K562 (cell line): ENCODE data around the gene SFXN5. TPM values are rescaled to one million over a fixed set of nuclear protein-coding genes. Genes with fewer than 3 reads are reported as not detected.

Experiments used
- ATAC-seq: fragments of 200-7000 bp; cut with Tn5 transposase; 3 replicates; pipeline ENCODE4 v1.9.1; 2020; ENCODE audit warnings: moderate library complexity
- BruUV-seq: library from RNA; stranded (reverse); fragments of 400-500 nt; replicated peaks from 2 replicates; lab custom pipeline; 2021; lab: Mats Ljungman, UMichigan
- CTCF ChIA-PET: fragments of 300-600 bp; formaldehyde crosslinking; extraction: SDS; loops from one replicate; lab custom pipeline; 2021; ENCODE audit warnings: low intra/inter-chr PET ratio; lab: Yijun Ruan, JAX
- POLR2A ChIA-PET: fragments of 300-600, 350-650 bp; sonication (Branson Sonifier 250); formaldehyde crosslinking; extraction: SDS; loops from one replicate; lab custom pipeline; 2021; ENCODE audit warnings: antibody characterized with exemption, inconsistent platforms; lab: Yijun Ruan, JAX
- DNase-seq, 4 experiments: peaks; one replicate each; pipeline versions ENCODE4 v3.0.0 to v3.0.0-alpha.2; 2011 to 2018; ENCODE audit warnings: low spot score in 3 of 4, mixed read lengths in 3 of 4; ENCODE audit errors: extremely low read depth in 1 of 4
- FAIRE-seq: peaks from 2 replicates; lab custom pipeline; 2011; peaks lifted over from hg19 to GRCh38; lab: Jason Lieb, UNC
- H2AFZ ChIP-seq: 2 replicates; pipeline ENCODE4 v1.6.0; 2011; ENCODE audit warnings: low read depth, low read length, control low read depth, inconsistent platforms
- H3K27ac ChIP-seq: fragments of 200-600 bp; 3 replicates; pipeline ENCODE4 v1.8.0; 2011; ENCODE audit warnings: low read depth, mild to moderate bottlenecking, control low read depth, inconsistent platforms, low read length, moderate library complexity, mixed read lengths; ENCODE audit errors: extremely low read depth
- H3K27me3 ChIP-seq, 2 experiments: fragments of 300-600 bp in 1 of 2; 2 replicates in 1 of 2; 3 replicates in 1 of 2; pipeline versions ENCODE4 v1.6.0 to v1.8.0; 2011; ENCODE audit warnings: inconsistent platforms in 2 of 2, low read length in 2 of 2, mild to moderate bottlenecking in 1 of 2, mixed read lengths in 1 of 2, moderate library complexity in 1 of 2; ENCODE audit not compliant: control insufficient read depth in 2 of 2, insufficient read depth in 2 of 2
- H3K36me3 ChIP-seq: fragments of 300-600 bp; 3 replicates; pipeline ENCODE4 v1.8.0; 2011; ENCODE audit warnings: mild to moderate bottlenecking, low read length, inconsistent platforms; ENCODE audit not compliant: control insufficient read depth, insufficient read depth
- H3K4me1 ChIP-seq, 2 experiments: fragments of 200-600 bp in 1 of 2; replicated peaks in 1 of 2; 2 replicates in 1 of 2; 3 replicates in 1 of 2; pipeline versions ENCODE4 v1.5.1 to v1.8.0; 2011; ENCODE audit warnings: inconsistent platforms in 2 of 2, low read length in 2 of 2, mild to moderate bottlenecking in 1 of 2, mixed read lengths in 1 of 2, moderate library complexity in 1 of 2; ENCODE audit not compliant: control insufficient read depth in 2 of 2, insufficient read depth in 2 of 2
- H3K4me2 ChIP-seq: 2 replicates; pipeline ENCODE4 v1.6.1; 2011; ENCODE audit warnings: low read length, control low read depth, inconsistent platforms, mixed read lengths; ENCODE audit not compliant: insufficient read depth
- H3K4me3 ChIP-seq: fragments of 200-600 bp; sonication (generic), shearing (Covaris generic); 2 replicates; pipeline ENCODE4 v1.5.1; 2016; ENCODE audit warnings: control low read depth, inconsistent platforms
- H3K79me2 ChIP-seq: fragments of 200-600 bp; 3 replicates; pipeline ENCODE4 v1.8.0; 2011; ENCODE audit warnings: low read length, inconsistent platforms; ENCODE audit not compliant: control insufficient read depth, insufficient read depth
- H3K9ac ChIP-seq, 2 experiments: 2 replicates each; pipeline versions ENCODE4 v1.6.0 to v1.6.1; 2011; ENCODE audit warnings: low read depth in 2 of 2, low read length in 2 of 2, control low read depth in 1 of 2, inconsistent platforms in 1 of 2, mild to moderate bottlenecking in 1 of 2, mixed read lengths in 1 of 2; ENCODE audit not compliant: insufficient read depth in 1 of 2
- H3K9me1 ChIP-seq: one replicate; pipeline ENCODE4 v1.6.0; 2011; ENCODE audit warnings: inconsistent platforms, mild to moderate bottlenecking, low read length, moderate library complexity; ENCODE audit not compliant: control insufficient read depth, insufficient read depth
- H3K9me3 ChIP-seq: replicated peaks from 2 replicates; pipeline ENCODE4 v1.5.1; 2011; ENCODE audit warnings: low read depth, low read length, inconsistent platforms; ENCODE audit not compliant: control insufficient read depth, insufficient read depth
- H4K20me1 ChIP-seq: replicated peaks from 2 replicates; pipeline ENCODE4 v1.6.1; 2011; ENCODE audit warnings: low read length, inconsistent platforms, mixed read lengths; ENCODE audit not compliant: control insufficient read depth, insufficient read depth
- CREBBP ChIP-seq: IDR thresholded peaks from one replicate; pipeline ENCODE4 v1.6.1; 2012; ENCODE audit warnings: low read depth, mild to moderate bottlenecking, control low read depth, inconsistent platforms, low read length
- FOXK1 ChIP-seq: sonication (generic); formaldehyde crosslinking; IDR thresholded peaks from 2 replicates; pipeline ENCODE4 v1.8.0; 2022; ENCODE audit warnings: missing genetic modification reagents, mild to moderate bottlenecking, borderline replicate concordance
- PATZ1 ChIP-seq: fragments of 250-450 bp; sonication (Bioruptor Pico); IDR thresholded peaks from 2 replicates; pipeline ENCODE4 v1.5.0; 2020; ENCODE audit warnings: mild to moderate bottlenecking, borderline replicate concordance
- PCBP2 ChIP-seq: fragments of 200-400 bp; formaldehyde crosslinking; IDR thresholded peaks from 2 replicates; pipeline ENCODE4 v1.6.1; 2018; ENCODE audit warnings: low read length, low read depth, mild to moderate bottlenecking, moderate library complexity; ENCODE audit not compliant: poor library complexity, severe bottlenecking
- SREBF1 ChIP-seq: fragments of 150-350 bp; IDR thresholded peaks from 2 replicates; pipeline ENCODE4 v1.6.1; 2014; ENCODE audit warnings: antibody characterized with exemption, low read depth, low read length, borderline replicate concordance
- STAG1 ChIP-seq: sonication (generic); formaldehyde crosslinking; IDR thresholded peaks from 2 replicates; pipeline ENCODE4 v1.5.0; 2020; ENCODE audit warnings: missing genetic modification reagents, borderline replicate concordance
- WGBS: fragments of 100-300 bp; shearing (Covaris generic); methylation state at CpG from one replicate; pipeline ENCODE4 v1.1.6; 2016; ENCODE audit warnings: low coverage, mixed read lengths; ENCODE audit not compliant: insufficient coverage; ENCODE audit errors: missing lambda C conversion rate; 5-methylcytosine and 5-hydroxymethylcytosine counted together
- in situ Hi-C: fragments of 300-500 bp; cut with MboI; formaldehyde crosslinking; loops from 4 replicates; pipeline ENCODE4 v1.15.0; 2018; ENCODE audit warnings: inconsistent platforms, mixed read lengths
- intact Hi-C: fragments of 100-400 bp; cut with micrococcal nuclease; formaldehyde crosslinking; loops from 2 replicates; pipeline ENCODE4 v1.14.2; 2022
- polyA plus RNA-seq, 8 experiments: library from polyadenylated mRNA; depleted of rRNA in 4 of 8; stranded (reverse) in 5 of 8; unstranded in 3 of 8; fragments of >200 nt; fragmentation: Nextera tagmentation in 2 of 8; fragmentation: Illumina TruSeq in 1 of 8; extraction: Ambion mirVana in 2 of 8; extraction: Trizol in 1 of 8; gene quantifications; 2 replicates each; pipeline versions ENCODE4 v1.2.1 to v1.2.3, GENCODE V29; 2011 to 2014; ENCODE audit warnings: inconsistent platforms in 1 of 8, missing spikeins in 1 of 8
- total RNA-seq, 7 experiments: library from RNA; depleted of rRNA in 6 of 7; stranded (reverse); fragments of >200 nt in 6 of 7; fragmentation: Illumina TruSeq in 2 of 7; extraction: Trizol in 2 of 7; gene quantifications; 2 replicates each; pipeline versions ENCODE4 v1.2.1 to v1.2.3, GENCODE V29; 2011 to 2021; ENCODE audit warnings: low replicate concordance in 1 of 7
- TF ChIP-seq, protein P1 (sequence below): fragments of 250-450 bp; sonication (Bioruptor Pico); IDR thresholded peaks from 2 replicates; pipeline ENCODE4 v1.5.0; 2021

SFXN5 gene
- total and polyA plus RNA-seq, 9 of the 15 experiments (the other 6 are each of a cell fraction or from before 2014, with no cell fraction given) = 8.3 to 22.6 (median 16.0) TPM

GRCh38 chr2:72946466-72946865, 125.0 kb downstream of the SFXN5 start:
- 54% methylated on average over 8 of the region's 9 CpGs for WGBS
- Histone ChIP-seq H3K4me1 (peaks cover 0 to 4% of the 10 kb centered on the region in 2 experiments; a peak in 2 of 5 replicates), H3K36me3 (no peaks in the 10 kb centered on the region), H3K4me2 (no peak overlapping the region), H3K79me2 (no peaks in the 10 kb centered on the region), H2AFZ (no peak overlapping the region), H3K9me1 (no peaks in the 10 kb centered on the region), H3K27ac (no peak overlapping the region), H4K20me1 (0 out of 2 replicates have a peak, but pooled peaks cover 9% of the 10 kb centered on the region), H3K4me3 (no peak overlapping the region), H3K9me3 (no peaks in the 10 kb centered on the region), H3K27me3 (no peaks in the 10 kb centered on the region), H3K9ac (no peak overlapping the region; a peak in 1 of 4 replicates)
- intact Hi-C loops (no loop called here), in situ Hi-C loops (no loop called here)
- CTCF ChIA-PET = no interaction called here
- TF ChIP-seq, protein P1, sequence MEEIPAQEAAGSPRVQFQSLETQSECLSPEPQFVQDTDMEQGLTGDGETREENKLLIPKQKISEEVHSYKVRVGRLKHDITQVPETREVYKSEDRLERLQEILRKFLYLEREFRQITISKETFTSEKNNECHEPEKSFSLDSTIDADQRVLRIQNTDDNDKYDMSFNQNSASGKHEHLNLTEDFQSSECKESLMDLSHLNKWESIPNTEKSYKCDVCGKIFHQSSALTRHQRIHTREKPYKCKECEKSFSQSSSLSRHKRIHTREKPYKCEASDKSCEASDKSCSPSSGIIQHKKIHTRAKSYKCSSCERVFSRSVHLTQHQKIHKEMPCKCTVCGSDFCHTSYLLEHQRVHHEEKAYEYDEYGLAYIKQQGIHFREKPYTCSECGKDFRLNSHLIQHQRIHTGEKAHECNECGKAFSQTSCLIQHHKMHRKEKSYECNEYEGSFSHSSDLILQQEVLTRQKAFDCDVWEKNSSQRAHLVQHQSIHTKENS (CRISPR knock-in tag) = no peak
- TF ChIP-seq FOXK1 (CRISPR knock-in tag) = no peak
- TF ChIP-seq CREBBP = no peak
- no peak for TF ChIP-seq PCBP2
- no peak for TF ChIP-seq PATZ1 (CRISPR knock-in tag)
- TF ChIP-seq STAG1 = no peak
- no peak for TF ChIP-seq SREBF1
- FAIRE-seq (no peak), DNase-seq (no peak), ATAC-seq (no peak)
- POLR2A ChIA-PET = interaction anchor here (0.7 kb wide), 1 partner anchor 8 kb away, joined by 3 read pairs; no protein-coding TSS in a partner anchor
- BruUV-seq = no TSS peak
